Inflammatory macrophage treated with lipopolysaccharide for 4 hours (primary cell): ENCODE data around the gene SYCE3.

ENCODE experiments used
- DNase-seq: peaks from one replicate; pipeline ENCODE4 v3.0.0-alpha.2; 2020

SYCE3 gene

GRCh38 chr22:50516891-50517290 is 45.8 kb downstream of the SYCE3 start:
- DNase-seq = no peak

DNA sequence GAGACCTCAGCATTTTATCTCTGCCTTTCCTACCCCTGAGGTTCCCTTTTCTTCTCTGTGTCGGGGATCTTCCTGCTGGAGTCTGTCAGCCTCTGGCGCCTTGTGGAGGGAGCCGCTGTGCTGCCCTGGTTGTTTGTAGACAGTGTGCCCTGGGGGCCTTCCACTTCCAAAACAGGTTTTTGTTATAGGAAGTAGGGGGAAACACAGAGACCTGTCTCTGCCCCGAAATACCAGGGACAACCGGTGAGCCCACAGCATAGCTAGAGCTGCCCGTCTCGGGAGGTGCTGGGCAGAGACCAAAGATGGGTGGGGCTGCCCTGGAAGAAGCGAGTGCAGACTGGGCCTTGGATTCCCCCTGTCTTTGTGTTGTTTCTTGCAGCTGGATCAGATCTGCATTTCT is 46.7 kb downstream of the SYCE3 start:
- no peak for DNase-seq

GRCh38 chr22:50513175-50513574 is 49.5 kb downstream of the SYCE3 start:
- no peak for DNase-seq

GRCh38 chr22:50508897-50509296 is 53.8 kb downstream of the SYCE3 start:
- no peak for DNase-seq

DNA sequence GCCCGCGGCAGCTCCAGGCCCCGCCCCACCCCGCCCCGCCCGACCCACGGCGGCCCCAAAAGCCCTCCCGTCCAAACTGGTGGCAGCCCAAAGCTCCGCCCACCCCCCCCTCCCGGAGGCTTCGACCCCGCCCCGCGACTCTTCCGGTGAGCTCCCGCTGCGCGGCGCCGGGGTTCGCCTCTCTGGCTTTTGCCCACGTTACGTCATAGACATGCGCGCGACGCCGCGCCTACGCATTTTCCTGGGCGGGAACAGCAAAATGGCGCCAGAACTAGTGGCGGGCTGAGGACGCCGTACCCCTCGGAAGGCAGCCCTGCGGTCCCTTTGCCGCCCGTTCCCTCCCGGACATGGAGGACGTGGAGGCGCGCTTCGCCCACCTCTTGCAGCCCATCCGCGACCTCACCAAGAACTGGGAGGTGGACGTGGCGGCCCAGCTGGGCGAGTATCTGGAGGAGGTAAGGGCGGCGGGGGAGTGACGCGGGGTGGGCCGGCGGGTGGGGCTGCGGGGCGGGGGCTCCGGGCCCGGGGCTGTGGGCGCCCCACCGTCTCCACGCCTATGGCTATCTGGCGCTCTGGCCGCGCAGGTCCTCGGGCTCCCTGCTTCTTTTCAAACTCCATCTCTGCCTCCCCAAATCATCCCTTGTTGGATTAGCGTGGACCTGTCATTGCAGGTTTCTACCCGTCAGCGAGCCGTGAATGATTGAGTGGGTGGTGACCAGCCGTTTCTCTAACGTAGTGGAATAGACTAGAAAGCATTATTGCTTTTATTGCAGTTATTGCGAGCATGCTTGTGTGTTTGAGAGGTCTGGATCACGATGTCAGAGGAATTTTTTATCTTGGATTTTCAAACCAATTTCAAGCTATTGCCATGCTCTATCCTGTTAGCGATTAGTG is 54.5 kb downstream of the SYCE3 start, which contains the start of gene NCAPH2:
Gene NCAPH2 (plus strand): TSS at position 234 of the 894 bp plus-strand sequence. CDS start 114 bp downstream, at position 348.
- DNase-seq = peak; percentile 98

DNA sequence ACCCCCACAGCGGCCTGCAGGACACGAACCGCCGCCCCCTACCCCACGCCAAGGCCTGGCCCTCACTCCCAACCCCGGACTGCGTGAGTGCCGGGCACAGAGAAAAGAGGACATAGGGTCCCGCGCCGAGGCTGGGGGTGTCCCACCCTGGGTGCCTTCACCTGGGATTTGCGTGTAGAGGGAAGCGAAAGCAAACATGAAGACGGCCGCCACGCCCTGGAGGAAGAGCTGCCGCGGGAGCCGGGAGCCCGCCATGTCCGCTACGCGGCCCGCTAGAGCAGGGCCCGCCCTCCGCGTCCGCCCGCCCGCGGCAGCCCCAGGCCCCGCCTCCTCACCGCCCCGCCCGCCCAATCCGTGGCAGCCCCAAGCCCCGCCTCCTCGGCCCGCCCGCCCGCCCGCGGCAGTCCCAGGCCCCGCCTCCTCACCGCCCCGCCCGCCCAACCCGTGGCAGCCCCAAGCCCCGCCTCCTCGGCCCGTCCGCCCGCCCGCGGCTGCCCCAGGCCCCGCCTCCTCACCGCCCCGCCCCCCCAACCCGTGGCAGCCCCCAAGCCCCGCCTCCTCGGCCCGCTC is 55.2 kb downstream of the SYCE3 start, which contains the start of gene LMF2:
Gene LMF2 (minus strand): TSS at position 282 of the 570 bp plus-strand sequence. CDS start 27 bp downstream, at position 255.
- peak; percentile 88 for DNase-seq

GRCh38 chr22:50506611-50507420 is 55.9 kb downstream of the SYCE3 start:
- no peak for DNase-seq

DNA sequence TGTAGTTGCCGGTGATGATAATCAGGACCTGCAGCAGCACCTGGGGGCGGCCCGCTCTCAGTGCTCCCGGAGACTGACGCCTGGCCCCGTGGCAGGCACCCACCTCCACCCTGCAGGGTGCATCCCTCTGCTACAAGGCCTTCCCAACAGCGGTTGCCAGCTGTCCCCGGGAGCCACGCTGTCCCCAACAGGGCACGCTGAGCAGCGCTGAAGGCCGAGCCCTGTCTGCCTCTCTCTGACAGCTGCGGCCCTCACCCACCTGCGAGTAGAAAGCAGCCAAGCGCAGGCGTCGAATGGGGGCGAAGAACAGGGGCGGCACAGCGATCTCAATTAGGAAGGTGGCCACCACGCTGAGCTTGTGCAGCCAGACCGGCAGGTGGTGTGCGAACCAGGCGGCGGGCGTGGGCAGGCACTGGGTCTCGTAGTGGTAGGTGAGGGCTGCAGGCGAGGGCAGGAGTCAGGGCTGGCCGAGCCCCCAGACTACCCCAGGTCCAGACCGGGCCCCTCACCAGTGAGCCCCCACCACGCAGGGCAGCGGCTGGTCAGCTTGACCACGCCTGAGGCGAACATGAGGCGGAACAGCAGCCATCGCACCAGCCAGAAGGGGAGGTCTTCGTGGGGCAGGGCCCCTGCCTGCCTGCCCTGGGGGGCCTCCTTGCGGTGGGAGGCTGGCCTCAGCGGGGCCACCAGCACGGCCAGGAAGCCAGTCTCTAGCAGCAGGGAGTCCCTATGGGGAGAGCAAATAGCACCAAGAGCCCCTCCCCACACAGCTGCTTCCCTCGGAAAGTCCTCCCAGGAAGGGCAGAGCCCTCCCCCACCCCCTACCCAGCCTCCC is 56.7 kb downstream of the SYCE3 start:
- DNase-seq = no peak

DNA sequence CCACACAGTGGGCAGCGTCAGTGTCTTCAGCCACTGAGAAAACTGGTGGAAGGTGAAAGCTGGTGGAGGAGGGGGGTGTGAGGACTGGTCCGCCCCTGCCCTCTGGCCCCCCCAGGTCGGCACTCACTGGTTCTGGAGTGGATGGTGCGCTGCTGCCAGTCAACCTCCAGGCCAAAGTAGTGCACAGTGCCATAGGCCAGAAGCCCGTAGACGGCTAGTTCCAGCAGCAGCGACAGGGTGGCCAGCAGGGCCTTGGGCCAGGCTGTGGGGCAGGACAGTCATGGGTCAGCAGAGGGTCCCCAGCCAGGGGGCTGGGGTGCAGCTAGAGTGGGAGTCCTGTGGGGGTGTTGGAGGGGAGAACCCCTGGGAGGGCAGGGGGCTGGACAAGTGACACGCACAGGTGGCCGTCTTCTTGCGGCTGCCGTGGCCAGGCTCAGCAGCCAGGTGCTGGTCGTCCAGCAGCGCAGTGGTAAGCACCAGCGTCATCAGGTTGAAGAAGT is 57.4 kb downstream of the SYCE3 start:
- no peak for DNase-seq

- no peak for DNase-seq
Observed at GRCh38 chr22:50504369-50505211, 58.1 kb downstream of the SYCE3 start.

DNA sequence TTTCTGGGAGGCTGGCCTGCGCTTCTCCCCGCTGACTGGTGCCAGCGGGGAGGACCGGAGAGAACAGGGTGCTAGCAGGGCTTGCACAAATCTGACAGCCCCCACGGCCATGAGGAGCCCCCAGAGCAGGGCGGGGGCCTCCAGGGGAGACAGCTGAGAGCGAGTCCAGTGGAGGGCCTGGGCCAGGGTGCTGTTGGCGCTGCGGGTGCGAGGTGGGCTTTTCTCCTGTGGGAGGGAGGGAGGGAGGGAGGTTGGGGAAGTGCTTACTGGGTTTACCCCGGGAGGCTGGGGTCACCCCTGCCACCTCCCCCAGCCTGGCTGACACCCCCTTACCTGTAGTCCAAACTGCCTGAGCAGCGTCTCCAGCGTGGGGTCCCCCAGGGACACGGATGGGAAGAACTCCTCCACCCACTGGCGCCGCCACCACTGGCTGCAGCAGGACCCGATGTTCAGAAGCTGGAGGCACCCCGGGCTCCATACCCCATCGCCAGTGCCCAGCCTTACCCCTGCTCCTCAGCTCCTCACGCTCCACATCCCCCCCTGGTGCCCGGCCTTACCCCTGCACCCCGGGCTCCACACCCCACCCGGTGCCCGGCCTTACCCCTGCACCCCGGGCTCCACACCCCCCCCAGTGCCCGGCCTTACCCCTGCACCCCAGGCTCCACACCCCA is 59.1 kb downstream of the SYCE3 start:
- no peak for DNase-seq

DNA sequence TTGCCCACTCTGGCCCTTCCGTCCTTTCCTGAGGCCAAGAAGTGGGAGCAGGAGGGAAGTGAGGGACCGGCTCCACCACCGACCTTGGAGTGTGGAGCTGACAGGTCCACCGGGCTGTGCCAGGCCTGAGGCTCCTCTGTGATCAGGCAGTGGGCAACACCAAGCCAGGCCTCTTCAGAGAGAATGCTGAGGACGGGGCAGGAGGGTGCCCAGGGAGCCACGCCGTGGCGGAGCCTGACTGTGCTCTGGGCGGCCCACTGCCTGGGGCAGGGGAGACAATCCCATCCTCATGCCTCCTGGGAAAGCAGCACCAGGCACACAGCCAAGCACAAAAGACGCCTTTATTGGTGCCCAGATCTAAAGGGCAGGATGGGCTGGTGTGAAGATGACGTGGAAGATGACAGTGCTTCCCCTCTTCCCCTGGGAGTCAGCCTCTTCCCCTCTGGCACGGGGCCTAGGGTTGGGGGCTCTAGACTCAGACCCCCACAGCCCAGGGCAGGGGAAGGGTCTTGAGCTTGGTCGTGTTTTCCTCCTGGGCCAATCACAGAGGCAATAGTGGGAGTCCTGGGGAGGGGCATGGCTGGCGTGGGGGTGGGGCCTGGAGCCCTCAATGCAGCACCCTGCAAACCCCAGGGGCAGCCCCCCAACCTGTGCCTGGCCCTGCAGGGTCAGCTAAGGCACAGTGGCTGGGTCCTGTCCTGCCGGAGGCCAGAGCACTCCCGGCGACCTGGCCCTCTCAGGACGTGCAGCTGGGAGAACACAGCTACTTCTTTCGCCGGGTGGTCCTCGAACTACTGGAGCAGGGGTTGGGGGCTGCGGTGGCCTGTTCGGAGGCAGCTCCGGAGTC is 59.9 kb downstream of the SYCE3 start:
- DNase-seq = no peak

DNA sequence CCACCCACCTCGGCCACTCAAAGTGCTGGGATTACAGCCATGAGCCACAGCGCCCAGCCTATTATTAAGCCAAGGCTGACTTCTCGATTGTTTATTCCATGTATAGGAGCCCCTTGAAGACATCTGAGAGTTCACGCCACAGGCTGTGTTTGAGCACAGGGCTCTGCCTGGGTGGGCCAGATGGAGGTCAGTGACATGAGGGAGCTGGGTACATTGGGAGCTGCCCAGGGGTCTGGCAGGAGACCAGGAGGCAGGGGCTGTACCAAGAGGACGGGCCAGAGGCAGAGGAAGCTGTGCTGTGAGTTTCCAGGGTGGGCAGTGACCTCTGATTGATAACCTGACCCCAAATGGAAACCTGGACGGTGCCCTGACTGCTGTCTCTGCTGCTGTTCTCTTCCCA is 60.6 kb downstream of the SYCE3 start:
- no peak for DNase-seq
